Adrenal gland (tissue), 5 donors: ENCODE data around the gene ZNF366.

Source experiments
- CTCF ChIP-seq, 6 experiments: fragments of 450-650 bp in 4 of 6; fragments of 200-600 bp in 2 of 6; sonication (generic) in 1 of 6; IDR thresholded peaks; 1 replicate in 5 of 6; 2 replicates in 1 of 6; pipeline versions ENCODE4 v1.5.1 to v1.8.0; 2016 to 2021; ENCODE audit warnings: antibody characterized with exemption in 6 of 6, mild to moderate bottlenecking in 2 of 6, moderate library complexity in 1 of 6
- POLR2A ChIP-seq, 2 donors: fragments of 450-650 bp; IDR thresholded peaks; one replicate each; pipeline ENCODE4 v1.6.1; 2017; ENCODE audit warnings: antibody characterized with exemption in 2 of 2, mild to moderate bottlenecking in 2 of 2, moderate library complexity in 1 of 2
- donor health status: DM: no; HTN: no; CAD: no.

GRCh38 chr5:72428669-72429068, 78.5 kb downstream of the ZNF366 start:
- TF ChIP-seq CTCF (IDR thresholded peaks at IDR 0.05) (no peak), POLR2A (IDR thresholded peaks at IDR 0.05) (no peak)
